ENCODE data around the gene PGC.
A peak's percentile ranks its signal among the peaks of the same experiment; 100 is the strongest.

PGC gene

DNA sequence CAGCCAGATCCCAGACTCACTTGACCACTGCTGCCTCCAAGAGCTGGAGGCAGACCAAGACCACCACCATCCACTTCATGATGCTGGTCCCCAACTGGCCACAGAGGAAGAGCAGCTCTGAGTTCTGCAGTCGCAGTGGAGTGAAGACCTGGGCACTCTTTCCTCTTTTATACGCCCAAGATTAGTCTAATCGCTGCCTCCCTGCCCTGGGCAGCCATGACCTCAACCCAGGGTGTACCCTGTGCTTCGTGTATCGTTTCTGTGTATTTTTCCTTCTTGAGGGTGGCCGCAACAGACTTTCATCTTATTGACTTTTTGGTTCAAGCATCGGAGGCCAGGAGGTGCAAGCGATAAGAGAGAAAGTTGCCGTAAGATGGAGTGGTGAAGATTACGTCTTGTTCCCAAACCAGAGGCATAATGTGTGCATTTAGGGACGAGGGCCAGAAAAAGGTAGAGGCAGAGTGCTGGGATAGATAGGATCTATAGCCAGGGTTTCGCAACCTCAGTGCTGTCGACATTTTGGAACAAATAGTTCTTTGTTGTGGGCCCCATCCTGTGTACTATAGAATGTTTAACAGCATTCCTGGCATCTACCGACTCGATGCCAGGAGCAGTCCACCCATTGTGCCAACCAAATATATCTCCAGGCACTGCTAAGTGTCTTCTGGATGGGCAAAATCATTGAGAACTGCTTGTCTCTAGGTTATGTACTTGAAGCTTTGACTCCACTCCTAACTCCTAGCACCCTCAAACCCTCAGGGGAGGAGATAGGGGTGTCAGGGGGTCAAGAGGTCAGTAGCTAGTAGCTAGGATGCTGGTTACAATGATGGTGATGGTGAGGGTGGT is at the start of gene PGC:
Gene PGC, minus strand, starts transcription at position 142 of the 846 bp plus-strand sequence. Its CDS starts 63 bp downstream, at position 79.
- Histone ChIP-seq H3K9me3 (ENCODE audit: control insufficient read depth, insufficient read depth, low read length) (no peaks in the 10 kb centered on the region), H3K36me3 (ENCODE audit: insufficient read depth, low read length) (no peaks in the 10 kb centered on the region), H3K9ac (ENCODE audit: low read depth, low read length) (no peak within 1 kb of the TSS), H3K4me1 (ENCODE audit: insufficient read depth, low read length) (no peaks in the 10 kb centered on the region)

DNA sequence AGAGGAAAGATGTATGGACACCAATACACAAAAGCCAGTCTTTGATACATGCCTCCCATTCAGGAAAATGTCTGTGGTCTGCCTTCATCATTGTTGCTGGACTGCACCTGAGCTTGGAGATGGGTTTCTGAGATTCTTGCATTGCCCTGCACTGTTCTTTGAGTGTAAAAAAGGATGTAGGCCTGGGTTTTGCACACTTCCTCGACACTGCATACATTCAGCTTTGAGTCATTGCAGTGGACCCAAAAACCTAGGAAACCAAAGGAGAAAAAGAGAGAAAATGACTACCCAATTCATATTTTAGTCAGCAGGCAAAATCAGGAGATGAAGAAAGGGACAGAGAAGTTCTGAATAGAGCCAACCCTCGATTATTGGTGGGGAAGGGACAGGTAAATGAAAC is 49.3 kb upstream of the PGC start:
- peaks cover 5% of the 10 kb centered on the region for H3K36me3 ChIP-seq (ENCODE audit: insufficient read depth, low read length)
- no peaks in the 10 kb centered on the region for H3K9me3 ChIP-seq (ENCODE audit: control insufficient read depth, insufficient read depth, low read length)
- no peaks in the 10 kb centered on the region for H3K4me1 ChIP-seq (ENCODE audit: insufficient read depth, low read length)
- H3K9ac ChIP-seq (ENCODE audit: low read depth, low read length) = no peak overlapping the region

DNA sequence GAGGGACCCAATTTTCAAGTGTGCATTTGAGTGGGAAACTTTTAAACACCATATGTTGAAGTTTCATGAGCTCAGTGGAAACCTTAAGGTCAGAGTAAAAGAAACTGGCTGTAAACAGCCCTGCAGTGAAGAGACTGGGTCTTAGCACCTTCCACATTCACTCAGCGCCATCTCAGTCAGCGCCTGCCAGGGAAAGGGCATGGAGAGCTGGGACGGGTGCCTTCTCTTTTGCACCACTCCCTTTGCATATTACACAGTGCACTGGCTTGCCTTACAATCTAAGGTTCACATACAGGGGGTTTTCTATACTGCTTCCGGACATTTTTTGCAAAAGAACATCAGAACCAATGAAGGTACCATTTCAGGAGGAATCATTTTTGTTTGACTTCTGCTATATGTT is 44.8 kb upstream of the PGC start:
- no peak overlapping the region for H3K9ac ChIP-seq (ENCODE audit: low read depth, low read length)
- H3K9me3 ChIP-seq (ENCODE audit: control insufficient read depth, insufficient read depth, low read length) = no peaks in the 10 kb centered on the region
- H3K36me3 ChIP-seq (ENCODE audit: insufficient read depth, low read length) = peaks cover 15% of the 10 kb centered on the region
- no peaks in the 10 kb centered on the region for H3K4me1 ChIP-seq (ENCODE audit: insufficient read depth, low read length)

DNA sequence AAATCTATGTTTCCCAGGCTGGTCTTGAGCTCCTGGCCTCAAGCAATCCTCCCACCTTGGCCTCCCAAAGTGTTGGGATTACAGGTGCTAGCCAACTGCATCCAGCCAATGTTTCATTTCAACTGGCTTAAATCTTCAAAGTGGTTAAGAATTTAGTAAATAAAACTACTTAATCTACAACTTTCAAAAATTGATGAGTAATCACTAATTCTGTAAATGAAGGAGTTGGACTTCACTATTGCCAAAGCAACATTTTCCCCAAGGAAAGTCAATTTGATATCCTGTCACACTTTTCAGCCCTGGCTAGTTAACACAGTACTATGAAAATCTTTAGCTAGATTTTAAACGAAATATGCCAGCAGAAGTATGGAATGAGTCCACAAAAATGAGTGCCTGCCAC is 44.1 kb upstream of the PGC start:
- no peak overlapping the region for H3K9ac ChIP-seq (ENCODE audit: low read depth, low read length)
- H3K4me1 ChIP-seq (ENCODE audit: insufficient read depth, low read length) = no peaks in the 10 kb centered on the region
- H3K9me3 ChIP-seq (ENCODE audit: control insufficient read depth, insufficient read depth, low read length) = no peaks in the 10 kb centered on the region
- peaks cover 15% of the 10 kb centered on the region for H3K36me3 ChIP-seq (ENCODE audit: insufficient read depth, low read length)

DNA sequence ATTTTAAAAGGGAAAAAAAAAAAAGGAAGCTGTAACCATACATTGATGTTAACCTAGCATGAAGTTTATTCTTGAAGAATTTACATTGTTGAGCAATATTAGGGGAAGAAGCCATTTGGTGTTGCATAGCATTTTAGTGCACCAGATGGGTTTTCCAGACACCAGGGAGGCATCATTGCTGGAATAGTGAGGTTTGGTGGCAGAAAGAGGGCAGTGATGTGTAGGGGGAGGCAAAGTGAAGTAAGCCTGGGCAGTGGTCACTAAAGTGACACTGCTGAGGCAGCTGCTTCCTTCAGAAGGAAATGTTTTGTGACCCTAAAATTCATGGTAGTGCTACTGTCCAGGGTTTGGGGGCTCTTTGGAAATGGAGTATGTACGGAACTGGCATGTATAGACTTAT is 42.8 kb upstream of the PGC start:
- no peak overlapping the region for H3K9ac ChIP-seq (ENCODE audit: low read depth, low read length)
- no peaks in the 10 kb centered on the region for H3K9me3 ChIP-seq (ENCODE audit: control insufficient read depth, insufficient read depth, low read length)
- H3K4me1 ChIP-seq (ENCODE audit: insufficient read depth, low read length) = no peaks in the 10 kb centered on the region
- H3K36me3 ChIP-seq (ENCODE audit: insufficient read depth, low read length) = peaks cover 15% of the 10 kb centered on the region

DNA sequence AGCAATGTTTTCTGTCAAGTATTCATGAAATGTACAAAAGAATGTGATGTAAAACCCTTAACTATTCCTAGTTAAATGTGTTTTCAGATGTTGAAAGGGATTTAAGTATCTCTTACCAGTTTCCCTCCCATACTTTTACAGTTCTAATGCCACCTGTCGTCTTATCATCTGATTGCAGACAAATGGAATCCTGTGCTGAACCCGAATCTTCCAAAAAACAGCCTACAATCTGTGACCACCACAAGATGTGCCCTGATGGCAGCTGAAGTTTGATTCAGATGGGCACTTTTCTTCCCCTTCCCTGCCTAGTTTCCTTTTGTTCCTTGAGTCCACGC is 42.2 kb upstream of the PGC start:
- Histone ChIP-seq H3K36me3 (ENCODE audit: insufficient read depth, low read length) (peaks cover 15% of the 10 kb centered on the region), H3K9me3 (ENCODE audit: control insufficient read depth, insufficient read depth, low read length) (no peaks in the 10 kb centered on the region), H3K4me1 (ENCODE audit: insufficient read depth, low read length) (no peaks in the 10 kb centered on the region), H3K9ac (ENCODE audit: low read depth, low read length) (no peak overlapping the region)

DNA sequence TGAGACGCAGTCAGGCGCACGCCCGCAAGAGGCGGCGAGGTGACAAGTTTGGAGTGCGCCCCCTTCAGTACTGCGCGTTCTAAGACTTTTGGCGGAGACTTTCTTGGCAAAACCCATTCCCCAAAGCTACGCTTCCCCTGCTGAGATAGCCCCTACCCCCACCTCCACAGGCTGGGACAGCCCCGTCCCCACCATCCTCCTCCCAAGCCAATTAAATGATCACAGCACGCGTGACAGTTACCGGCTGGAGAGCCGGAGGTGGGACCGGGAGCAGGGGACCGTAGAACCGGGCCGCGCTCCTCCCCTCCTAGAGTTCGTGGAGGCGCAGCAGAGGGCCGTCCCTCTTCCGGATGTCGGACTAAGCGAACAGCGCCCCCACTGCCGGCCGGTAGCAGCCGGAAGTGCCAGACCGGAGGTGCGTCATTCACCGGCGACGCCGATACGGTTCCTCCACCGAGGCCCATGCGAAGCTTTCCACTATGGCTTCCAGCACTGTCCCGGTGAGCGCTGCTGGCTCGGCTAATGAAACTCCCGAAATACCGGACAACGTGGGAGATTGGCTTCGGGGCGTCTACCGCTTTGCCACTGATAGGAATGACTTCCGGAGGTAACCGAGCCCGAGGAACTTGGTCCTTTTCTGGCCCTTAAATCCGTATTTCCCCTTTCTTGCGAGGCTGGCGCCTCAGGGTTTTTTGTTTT is 40.2 kb upstream of the PGC start, which contains the start of gene TOMM6:
Gene TOMM6, plus strand, starts transcription at position 476 of the 699 bp plus-strand sequence. Its CDS starts 4 bp downstream, at position 480.
- Histone ChIP-seq H3K36me3 (ENCODE audit: insufficient read depth, low read length) (peaks cover 15% of the 10 kb centered on the region), H3K9ac (ENCODE audit: low read depth, low read length) (peak within 1 kb of the TSS; percentile 81), H3K9me3 (ENCODE audit: control insufficient read depth, insufficient read depth, low read length) (no peaks in the 10 kb centered on the region), H3K4me1 (ENCODE audit: insufficient read depth, low read length) (no peaks in the 10 kb centered on the region)

DNA sequence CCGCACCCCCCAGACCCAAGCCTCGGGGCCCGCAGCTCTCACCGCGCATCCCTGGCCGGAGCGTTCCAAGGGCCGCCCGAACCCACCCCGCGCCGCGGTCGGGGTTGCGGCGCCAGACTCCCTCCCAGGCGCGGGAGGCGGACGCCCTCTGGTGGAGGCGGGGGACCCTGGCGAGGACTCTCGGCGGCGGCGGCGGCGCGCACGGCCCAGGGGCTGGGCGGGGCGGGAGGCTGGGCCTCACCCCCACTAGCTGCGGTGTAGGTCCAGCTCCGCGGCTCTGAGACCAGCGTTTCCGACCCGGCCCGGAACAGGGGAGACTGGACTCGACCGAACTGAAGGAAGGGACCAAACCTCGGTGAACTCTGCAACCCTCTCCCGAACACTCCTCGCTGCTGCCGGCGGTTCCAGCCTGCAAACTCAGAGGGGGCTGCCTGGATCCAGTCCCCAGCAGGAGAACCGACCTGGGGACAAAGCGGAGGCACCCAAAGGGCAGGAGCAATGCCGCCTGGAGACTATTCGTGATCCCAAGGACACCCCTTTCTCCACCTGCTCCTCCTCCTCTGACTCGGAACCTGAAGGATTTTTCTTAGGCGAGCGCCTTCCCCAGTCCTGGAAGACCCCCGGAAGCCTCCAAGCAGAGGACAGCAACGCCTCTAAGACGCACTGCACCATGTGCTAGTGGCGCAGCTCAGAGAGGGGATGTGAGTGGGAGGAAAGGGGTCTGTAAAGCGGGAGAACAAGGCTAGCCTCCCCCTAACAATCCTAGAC is 39.4 kb upstream of the PGC start:
- H3K9me3 ChIP-seq (ENCODE audit: control insufficient read depth, insufficient read depth, low read length) = no peaks in the 10 kb centered on the region
- no peaks in the 10 kb centered on the region for H3K4me1 ChIP-seq (ENCODE audit: insufficient read depth, low read length)
- peaks cover 14% of the 10 kb centered on the region for H3K36me3 ChIP-seq (ENCODE audit: insufficient read depth, low read length)
- H3K9ac ChIP-seq (ENCODE audit: low read depth, low read length) = peak overlapping the region; percentile 81

DNA sequence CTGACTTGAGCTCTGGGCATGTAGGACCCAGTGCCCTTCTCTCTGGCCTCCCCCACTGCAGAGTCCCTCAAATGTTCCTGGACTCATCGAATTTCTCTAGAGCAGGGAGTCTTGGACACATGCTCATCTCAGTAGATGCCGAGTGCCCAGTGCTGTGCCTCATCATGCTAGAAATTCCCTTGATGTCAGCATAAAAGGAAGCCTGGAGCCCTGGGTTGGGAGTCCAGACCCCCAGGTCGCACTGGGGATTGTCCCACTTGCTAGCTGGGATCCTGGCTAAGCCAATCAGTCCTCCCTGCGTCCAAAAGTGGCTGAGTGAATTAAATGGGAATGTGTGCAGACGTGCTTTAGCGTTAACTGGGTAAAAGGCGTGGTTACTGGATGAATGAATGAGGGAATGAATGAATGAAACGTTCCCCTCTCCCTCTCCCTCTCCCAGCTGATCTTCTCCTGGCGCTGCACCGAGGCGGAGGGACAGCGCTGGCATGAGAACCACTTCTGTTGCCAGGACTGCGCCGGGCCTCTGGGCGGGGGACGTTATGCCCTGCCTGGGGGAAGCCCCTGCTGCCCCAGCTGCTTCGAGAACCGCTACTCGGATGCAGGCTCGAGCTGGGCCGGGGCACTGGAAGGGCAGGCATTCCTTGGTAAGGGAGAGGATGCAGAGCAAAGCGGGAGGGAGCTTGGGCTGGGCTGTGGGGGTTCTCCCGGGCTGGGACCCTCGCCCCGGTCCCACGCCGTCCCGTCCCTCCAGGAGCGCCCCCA is 38.7 kb upstream of the PGC start:
- H3K4me1 ChIP-seq (ENCODE audit: insufficient read depth, low read length) = no peaks in the 10 kb centered on the region
- peaks cover 10% of the 10 kb centered on the region for H3K36me3 ChIP-seq (ENCODE audit: insufficient read depth, low read length)
- H3K9ac ChIP-seq (ENCODE audit: low read depth, low read length) = peak overlapping the region; percentile 81; the same call in 1 of the 2 replicates
- H3K9me3 ChIP-seq (ENCODE audit: control insufficient read depth, insufficient read depth, low read length) = no peaks in the 10 kb centered on the region

DNA sequence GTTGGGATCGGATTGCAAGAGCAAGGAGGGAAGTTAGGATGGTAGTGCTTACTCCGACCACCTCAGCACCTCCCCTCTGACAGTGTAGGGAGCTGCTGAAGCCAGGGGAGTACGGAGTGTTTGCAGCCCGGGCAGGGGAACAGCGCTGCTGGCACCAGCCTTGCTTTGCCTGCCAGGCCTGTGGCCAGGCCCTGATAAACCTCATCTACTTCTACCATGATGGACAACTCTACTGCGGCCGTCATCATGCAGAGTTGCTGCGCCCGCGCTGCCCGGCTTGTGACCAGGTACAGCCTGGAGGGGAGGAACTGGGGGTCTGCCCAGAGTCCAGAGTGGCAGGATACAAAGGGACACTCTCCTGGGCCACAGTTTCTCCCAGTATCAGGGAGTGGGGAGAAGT is 38.1 kb upstream of the PGC start:
- Histone ChIP-seq H3K9ac (ENCODE audit: low read depth, low read length) (no peak overlapping the region), H3K4me1 (ENCODE audit: insufficient read depth, low read length) (no peaks in the 10 kb centered on the region), H3K36me3 (ENCODE audit: insufficient read depth, low read length) (peaks cover 8% of the 10 kb centered on the region), H3K9me3 (ENCODE audit: control insufficient read depth, insufficient read depth, low read length) (no peaks in the 10 kb centered on the region)

DNA sequence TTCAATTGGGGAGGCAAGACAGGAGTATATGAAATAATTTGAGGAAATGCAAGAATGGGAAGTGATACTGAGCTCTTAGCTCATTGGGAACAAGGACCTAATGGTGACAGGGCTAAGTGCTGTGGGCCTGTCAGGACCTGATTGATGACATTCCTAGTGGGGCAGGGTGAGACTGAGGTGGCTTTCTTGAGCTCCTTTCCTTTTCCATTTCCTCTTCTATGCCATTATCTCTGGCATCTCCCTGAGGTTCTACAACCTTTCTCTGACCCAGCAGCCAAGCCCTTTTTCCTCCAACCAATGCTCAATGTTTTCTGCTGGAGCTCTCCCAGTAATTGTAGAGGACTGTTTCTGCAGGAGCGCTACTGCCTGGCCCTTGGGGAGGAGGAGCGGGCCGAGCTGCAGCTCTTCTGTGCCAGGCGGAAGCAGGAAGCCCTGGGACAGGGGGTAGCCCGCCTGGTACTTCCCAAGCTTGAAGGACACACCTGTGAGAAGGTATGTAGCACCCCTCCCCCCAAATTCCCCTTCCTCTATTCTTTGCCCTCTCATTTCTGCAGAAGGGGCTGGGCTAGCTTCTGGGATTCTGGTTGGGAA is 37.5 kb upstream of the PGC start:
- peaks cover 8% of the 10 kb centered on the region for H3K36me3 ChIP-seq (ENCODE audit: insufficient read depth, low read length)
- H3K9ac ChIP-seq (ENCODE audit: low read depth, low read length) = no peak overlapping the region
- no peaks in the 10 kb centered on the region for H3K9me3 ChIP-seq (ENCODE audit: control insufficient read depth, insufficient read depth, low read length)
- H3K4me1 ChIP-seq (ENCODE audit: insufficient read depth, low read length) = no peaks in the 10 kb centered on the region

DNA sequence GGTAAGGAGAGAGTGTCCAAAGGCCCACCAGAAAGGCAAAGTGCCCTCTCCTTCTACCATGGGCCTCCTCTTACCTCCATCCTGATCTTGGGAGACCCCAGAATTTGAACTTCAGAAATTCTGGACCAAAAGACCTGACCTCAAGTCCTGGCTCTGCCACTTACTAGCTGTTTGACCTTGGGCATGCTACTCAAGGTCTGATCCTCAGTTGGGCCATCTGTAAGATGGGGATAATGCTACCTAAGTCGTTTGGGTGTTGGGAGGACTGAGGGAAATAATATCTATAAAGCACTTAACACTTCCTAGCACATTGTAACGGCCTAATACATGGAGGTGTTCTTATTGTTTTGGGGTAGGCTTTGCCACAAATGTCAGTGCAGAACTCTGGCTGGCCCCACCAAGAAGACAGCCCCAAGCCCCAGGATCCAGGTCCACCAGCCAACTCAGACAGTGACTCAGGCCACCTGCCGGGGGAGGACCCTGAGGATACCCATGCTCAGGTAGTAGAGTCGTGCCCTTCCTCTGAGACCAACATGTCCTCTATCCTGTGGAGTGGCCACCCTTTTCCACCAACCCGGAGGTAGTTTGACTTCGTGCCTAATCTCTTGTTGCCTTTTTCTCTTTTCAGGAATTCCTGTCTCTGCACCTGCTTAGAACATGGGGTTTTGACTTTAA is 36.0 kb upstream of the PGC start:
- Histone ChIP-seq H3K36me3 (ENCODE audit: insufficient read depth, low read length) (no peaks in the 10 kb centered on the region), H3K4me1 (ENCODE audit: insufficient read depth, low read length) (no peaks in the 10 kb centered on the region), H3K9ac (ENCODE audit: low read depth, low read length) (no peak overlapping the region), H3K9me3 (ENCODE audit: control insufficient read depth, insufficient read depth, low read length) (no peaks in the 10 kb centered on the region)

DNA sequence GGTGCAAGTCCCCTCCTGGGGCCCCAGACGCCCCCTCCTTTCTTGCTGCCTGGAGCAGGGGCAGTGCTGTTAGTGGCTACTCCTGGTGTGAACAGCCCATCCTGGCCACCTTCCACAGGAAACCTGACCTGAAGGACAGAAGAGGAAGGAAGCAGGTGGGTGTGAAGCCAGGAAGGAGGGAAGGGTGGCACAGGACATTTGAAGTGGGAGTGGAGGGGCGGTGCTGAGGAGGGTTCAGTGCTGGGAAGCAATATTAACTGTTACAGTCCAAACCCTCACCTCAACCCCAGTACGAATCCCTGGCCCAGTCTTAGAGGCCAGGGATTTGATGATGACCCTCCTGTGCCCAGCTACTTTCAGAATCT is 34.2 kb upstream of the PGC start:
- no peaks in the 10 kb centered on the region for H3K36me3 ChIP-seq (ENCODE audit: insufficient read depth, low read length)
- peak overlapping the region; percentile 38; the same call in 1 of the 2 replicates for H3K9ac ChIP-seq (ENCODE audit: low read depth, low read length)
- no peaks in the 10 kb centered on the region for H3K9me3 ChIP-seq (ENCODE audit: control insufficient read depth, insufficient read depth, low read length)
- no peaks in the 10 kb centered on the region for H3K4me1 ChIP-seq (ENCODE audit: insufficient read depth, low read length)
